ENCODE measurements around the gene UNCX.

The UNCX gene

GRCh38 chr7:1243290-1243963 is 10.8 kb downstream of the UNCX start:
- H3K27me3 Mint-ChIP-seq = peaks cover 71% of the 10 kb centered on the region
- no peak overlapping the region for H3K27ac Mint-ChIP-seq
- no peak for ATAC-seq
- peaks cover 5% of the 10 kb centered on the region for H3K4me1 Mint-ChIP-seq
- no peaks in the 10 kb centered on the region for H3K9me3 Mint-ChIP-seq
- no peaks in the 10 kb centered on the region for H3K36me3 Mint-ChIP-seq
- H3K4me3 Mint-ChIP-seq = no peak overlapping the region

- H3K27me3 Mint-ChIP-seq = peaks cover 71% of the 10 kb centered on the region
- no peaks in the 10 kb centered on the region for H3K9me3 Mint-ChIP-seq
Observed at GRCh38 chr7:1243964-1244416, 11.3 kb downstream of the UNCX start.

DNA sequence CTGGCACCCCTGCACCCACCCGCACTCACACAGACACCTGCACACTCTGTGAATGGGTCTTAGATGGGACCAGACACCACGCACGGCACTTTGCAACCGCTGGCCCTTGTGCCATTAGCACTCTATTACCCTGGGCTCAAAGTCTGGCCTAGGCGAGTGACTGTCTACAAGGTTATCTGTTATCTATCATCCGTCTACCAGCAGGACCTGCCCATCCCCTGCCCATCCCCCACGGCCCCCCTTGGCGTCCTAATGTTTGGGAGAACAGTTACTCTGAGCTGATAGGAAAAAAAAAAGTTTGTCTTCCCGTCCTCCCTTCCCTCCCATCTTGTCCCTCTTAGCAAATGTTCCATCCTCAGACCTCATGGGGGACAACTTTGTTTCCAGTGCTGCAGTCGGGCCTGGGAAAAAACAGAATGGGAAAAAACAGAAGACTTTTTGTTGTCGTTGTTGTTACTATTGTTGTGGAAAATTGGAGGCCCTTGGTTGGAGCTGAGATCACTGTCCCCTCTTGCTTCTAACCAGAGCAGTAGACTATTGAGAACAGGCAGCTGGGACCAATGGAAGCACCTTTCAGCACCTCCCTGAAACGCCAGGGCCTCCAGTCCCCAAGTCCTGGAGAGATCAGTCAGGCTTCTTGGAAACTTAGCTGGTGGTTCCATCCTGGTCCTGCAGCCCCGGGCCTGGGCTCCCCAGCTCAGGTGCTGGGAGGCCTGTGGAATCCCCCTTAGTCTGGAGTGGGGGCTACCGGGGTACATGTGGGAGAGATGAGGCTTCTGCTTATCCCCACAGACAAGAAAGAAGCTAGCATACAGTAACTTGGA is 12.2 kb downstream of the UNCX start:
- Mint-ChIP-seq H3K4me3 (no peak overlapping the region), H3K9me3 (no peaks in the 10 kb centered on the region), H3K27me3 (peaks cover 71% of the 10 kb centered on the region), H3K36me3 (no peaks in the 10 kb centered on the region), H3K4me1 (peaks cover 8% of the 10 kb centered on the region), H3K27ac (no peak overlapping the region)
- ATAC-seq = no peak

More at GRCh38 chr7:1243964-1244416, 11.3 kb downstream of the UNCX start:
- no peak for ATAC-seq
- H3K4me1 Mint-ChIP-seq = peaks cover 8% of the 10 kb centered on the region
- H3K27ac Mint-ChIP-seq = no peak overlapping the region
- H3K4me3 Mint-ChIP-seq = no peak overlapping the region
- H3K36me3 Mint-ChIP-seq = no peaks in the 10 kb centered on the region

- H3K36me3 Mint-ChIP-seq = no peaks in the 10 kb centered on the region
- no peak overlapping the region for H3K4me3 Mint-ChIP-seq
Observed at GRCh38 chr7:1245524-1246050, 12.9 kb downstream of the UNCX start.

GRCh38 chr7:1246160-1246870 is 13.6 kb downstream of the UNCX start:
- Mint-ChIP-seq H3K4me1 (peaks cover 8% of the 10 kb centered on the region), H3K27ac (no peak overlapping the region), H3K4me3 (peak overlapping the region; percentile 53), H3K36me3 (no peaks in the 10 kb centered on the region), H3K9me3 (no peaks in the 10 kb centered on the region), H3K27me3 (peaks cover 73% of the 10 kb centered on the region)
- no peak for ATAC-seq

More at GRCh38 chr7:1245524-1246050, 12.9 kb downstream of the UNCX start:
- peaks cover 71% of the 10 kb centered on the region for H3K27me3 Mint-ChIP-seq
- H3K9me3 Mint-ChIP-seq = no peaks in the 10 kb centered on the region
- no peak overlapping the region for H3K27ac Mint-ChIP-seq
- peaks cover 8% of the 10 kb centered on the region for H3K4me1 Mint-ChIP-seq
- ATAC-seq = no peak

DNA sequence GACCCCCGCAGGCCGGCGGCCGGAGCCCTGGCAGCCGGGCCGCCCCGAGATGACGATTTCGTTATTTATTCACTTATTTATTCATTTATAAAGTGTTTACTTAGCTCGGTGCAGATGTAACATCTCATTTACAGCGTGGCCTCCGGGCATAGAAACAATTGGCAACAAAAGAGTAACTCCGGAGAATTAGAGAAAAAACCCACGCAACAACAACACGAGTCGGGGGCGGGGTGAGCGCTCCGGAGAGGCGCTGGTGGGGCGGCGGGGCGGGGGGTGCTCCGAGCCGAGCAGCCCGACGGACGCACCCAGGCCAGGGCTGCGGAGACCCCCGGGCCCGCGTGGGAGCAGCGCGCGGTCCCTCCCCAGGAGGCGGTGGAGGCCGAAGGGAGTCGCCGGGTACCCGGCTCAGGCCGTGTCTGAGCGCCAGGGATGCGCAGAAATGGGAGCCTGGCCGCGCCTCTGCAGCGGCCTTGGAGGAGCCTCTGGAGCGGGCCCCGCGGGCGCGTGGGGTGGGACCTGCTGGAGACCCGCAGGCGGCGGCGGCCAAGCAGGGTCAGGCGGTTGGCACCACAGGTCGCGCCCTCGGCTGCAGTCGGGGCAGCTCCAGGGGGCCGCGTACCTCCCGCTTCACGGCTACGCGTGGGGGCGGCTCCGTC is 14.3 kb downstream of the UNCX start:
- no peaks in the 10 kb centered on the region for H3K36me3 Mint-ChIP-seq
- peaks cover 78% of the 10 kb centered on the region for H3K27me3 Mint-ChIP-seq
- no peak overlapping the region for H3K4me3 Mint-ChIP-seq
- H3K4me1 Mint-ChIP-seq = peaks cover 8% of the 10 kb centered on the region
- H3K9me3 Mint-ChIP-seq = no peaks in the 10 kb centered on the region
- H3K27ac Mint-ChIP-seq = no peak overlapping the region
- no peak for ATAC-seq

- ATAC-seq = no peak
- H3K27me3 Mint-ChIP-seq = peaks cover 78% of the 10 kb centered on the region
Observed at GRCh38 chr7:1247527-1248041, 14.9 kb downstream of the UNCX start.

GRCh38 chr7:1248143-1248915 is 15.7 kb downstream of the UNCX start:
- H3K4me3 Mint-ChIP-seq = no peak overlapping the region
- no peak overlapping the region for H3K27ac Mint-ChIP-seq
- ATAC-seq = no peak

More at GRCh38 chr7:1247527-1248041, 14.9 kb downstream of the UNCX start:
- Mint-ChIP-seq H3K9me3 (no peaks in the 10 kb centered on the region), H3K27ac (no peak overlapping the region), H3K36me3 (no peaks in the 10 kb centered on the region), H3K4me1 (peaks cover 8% of the 10 kb centered on the region), H3K4me3 (no peak overlapping the region)

GRCh38 chr7:1248916-1249581 is 16.4 kb downstream of the UNCX start:
- H3K36me3 Mint-ChIP-seq = no peaks in the 10 kb centered on the region
- H3K9me3 Mint-ChIP-seq = no peaks in the 10 kb centered on the region
- peaks cover 82% of the 10 kb centered on the region for H3K27me3 Mint-ChIP-seq
- H3K4me1 Mint-ChIP-seq = peaks cover 8% of the 10 kb centered on the region
- no peak for ATAC-seq
- no peak overlapping the region for H3K27ac Mint-ChIP-seq
- no peak overlapping the region for H3K4me3 Mint-ChIP-seq

More at GRCh38 chr7:1248143-1248915, 15.7 kb downstream of the UNCX start:
- H3K9me3 Mint-ChIP-seq = no peaks in the 10 kb centered on the region
- H3K36me3 Mint-ChIP-seq = no peaks in the 10 kb centered on the region
- peaks cover 8% of the 10 kb centered on the region for H3K4me1 Mint-ChIP-seq
- H3K27me3 Mint-ChIP-seq = peaks cover 82% of the 10 kb centered on the region

GRCh38 chr7:1249731-1250130 is 17.1 kb downstream of the UNCX start:
- Mint-ChIP-seq H3K27ac (no peak overlapping the region), H3K9me3 (no peaks in the 10 kb centered on the region), H3K27me3 (peaks cover 80% of the 10 kb centered on the region), H3K36me3 (no peaks in the 10 kb centered on the region), H3K4me3 (no peak overlapping the region), H3K4me1 (peaks cover 8% of the 10 kb centered on the region)
- ATAC-seq = no peak

- peaks cover 8% of the 10 kb centered on the region for H3K4me1 Mint-ChIP-seq
- no peak overlapping the region for H3K4me3 Mint-ChIP-seq
- H3K27ac Mint-ChIP-seq = no peak overlapping the region
- peaks cover 77% of the 10 kb centered on the region for H3K27me3 Mint-ChIP-seq
- H3K36me3 Mint-ChIP-seq = no peaks in the 10 kb centered on the region
- ATAC-seq = no peak
- no peaks in the 10 kb centered on the region for H3K9me3 Mint-ChIP-seq
Observed at GRCh38 chr7:1250901-1251300, 18.2 kb downstream of the UNCX start.

DNA sequence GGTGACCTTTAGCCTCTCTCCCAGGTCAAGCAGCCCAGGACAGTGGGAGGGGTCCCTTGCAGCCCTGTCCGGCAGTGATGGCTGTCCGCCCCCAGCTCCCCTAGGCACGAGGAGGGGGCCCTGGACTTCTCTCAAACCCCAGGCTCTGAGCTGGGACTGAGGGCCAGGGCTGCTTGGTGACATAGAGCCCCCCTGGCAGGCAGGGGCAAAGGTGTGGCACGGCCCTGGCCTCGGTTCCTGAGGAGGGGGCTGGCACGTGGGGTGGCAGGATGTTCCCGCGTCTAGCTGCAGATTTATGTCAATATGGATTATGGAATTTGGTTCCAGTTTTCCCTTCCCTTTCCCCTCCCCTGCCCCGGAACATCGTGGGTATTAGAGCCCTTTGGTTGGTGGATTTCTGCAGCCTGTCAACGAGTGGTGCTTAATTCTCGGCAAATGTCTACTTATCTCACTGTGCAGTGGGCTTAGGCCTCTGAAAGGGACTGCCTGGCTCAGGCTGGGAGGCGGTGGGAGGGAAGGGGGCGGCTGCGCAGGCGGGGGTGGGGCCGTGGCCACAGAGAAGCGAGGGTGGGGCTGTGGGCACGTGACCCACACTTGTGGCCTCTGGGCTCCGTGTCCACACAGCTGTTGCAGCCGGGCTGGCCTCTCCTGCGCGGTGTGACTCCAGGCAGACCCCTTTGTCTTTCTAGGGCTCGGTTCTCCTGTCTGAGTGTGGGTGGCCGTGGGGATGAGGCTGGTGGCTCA is 19.3 kb downstream of the UNCX start:
- Mint-ChIP-seq H3K4me1 (peaks cover 8% of the 10 kb centered on the region), H3K27me3 (peaks cover 77% of the 10 kb centered on the region), H3K27ac (no peak overlapping the region), H3K4me3 (no peak overlapping the region), H3K9me3 (no peaks in the 10 kb centered on the region), H3K36me3 (no peaks in the 10 kb centered on the region)
- no peak for ATAC-seq

GRCh38 chr7:1252540-1253090 is 19.9 kb downstream of the UNCX start:
- peaks cover 83% of the 10 kb centered on the region for H3K27me3 Mint-ChIP-seq
- peaks cover 8% of the 10 kb centered on the region for H3K4me1 Mint-ChIP-seq
- H3K4me3 Mint-ChIP-seq = no peak overlapping the region
- ATAC-seq = no peak
- no peaks in the 10 kb centered on the region for H3K36me3 Mint-ChIP-seq
- no peak overlapping the region for H3K27ac Mint-ChIP-seq
- H3K9me3 Mint-ChIP-seq = no peaks in the 10 kb centered on the region
